Loucy (cell line): ENCODE results near the gene NUSAP1.

Experiments
- CTCF ChIP-seq: fragments of 200-600 bp; sonication (generic); conservative IDR thresholded peaks from 2 replicates; pipeline ENCODE4 v1.5.1; 2014; ENCODE audit warnings: mild to moderate bottlenecking, antibody characterized with exemption, low read length
- EZH2phosphoT487 ChIP-seq: fragments of 200-600 bp; IDR thresholded peaks from 2 replicates; pipeline ENCODE4 v1.6.1; 2018; ENCODE audit warnings: antibody characterized with exemption, mild to moderate bottlenecking, moderate library complexity, borderline replicate concordance

- TF ChIP-seq CTCF (no peak), EZH2phosphoT487 (no peak)
Measured at GRCh38 chr15:41336549-41336948, 3.9 kb downstream of the NUSAP1 start.
